LHCN-M2 (cell line): ENCODE data around the gene SIGLEC1. TPM values are rescaled to one million over a fixed set of nuclear protein-coding genes. Genes with fewer than 3 reads are reported as not detected.
A peak's percentile ranks its signal among the peaks of the same experiment; 100 is the strongest.

ENCODE experiments used
- DNase-seq: peaks from one replicate; pipeline ENCODE4 v3.0.0-alpha.2; 2012; ENCODE audit warnings: low read depth
- total RNA-seq: library from RNA; depleted of rRNA; stranded (reverse); fragments of >200 nt; gene quantifications from 2 replicates; pipeline ENCODE4 v1.2.3, GENCODE V29; 2014

SIGLEC1 gene
- total RNA-seq, 1 experiment from 2014 or later: not detected

DNA sequence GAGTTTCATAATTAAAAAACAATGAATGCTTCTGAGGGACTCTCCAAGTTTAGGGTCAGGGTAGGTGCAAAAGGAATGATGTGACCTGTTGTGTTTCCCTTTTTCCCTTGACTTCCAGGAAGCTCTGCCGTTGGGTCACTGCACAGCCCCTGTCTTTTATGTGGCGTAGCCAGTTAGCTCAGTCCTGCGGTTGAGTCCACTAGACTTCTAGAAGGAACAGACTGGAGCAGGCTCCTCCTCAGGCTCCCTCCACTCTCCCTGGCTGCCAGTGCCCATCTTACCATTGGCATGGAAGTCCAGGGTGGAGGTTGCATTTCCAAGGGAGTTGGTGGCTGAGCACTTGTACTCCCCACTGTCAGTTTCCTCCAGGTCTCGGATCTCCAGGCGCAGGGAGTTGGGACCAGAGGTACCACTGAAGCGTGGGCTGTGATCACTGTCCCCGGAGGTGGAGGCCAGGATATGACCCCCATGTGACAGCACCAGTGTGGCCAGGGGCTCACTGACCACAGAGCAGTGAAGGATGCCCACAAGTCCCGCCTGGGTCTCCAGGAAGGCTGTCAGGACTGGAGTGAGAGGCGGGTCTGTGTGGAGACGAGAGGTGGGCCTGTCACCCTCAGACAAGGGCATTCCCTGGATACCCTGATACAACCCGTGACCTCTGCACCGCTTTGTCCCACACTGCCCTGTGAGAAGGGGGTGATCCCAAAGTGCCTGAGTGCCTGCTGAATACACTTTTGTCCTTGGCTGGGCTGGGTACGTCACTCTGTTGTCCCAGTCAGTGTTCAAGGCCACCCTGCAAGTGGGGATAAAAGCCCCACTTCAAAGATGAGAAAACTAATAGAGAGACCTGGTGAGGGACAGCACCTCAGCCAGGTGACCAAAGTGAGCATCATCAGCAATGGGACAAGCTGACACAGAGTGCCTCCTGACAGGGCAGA lies 11.1 kb downstream of the SIGLEC1 start:
- no peak for DNase-seq

DNA sequence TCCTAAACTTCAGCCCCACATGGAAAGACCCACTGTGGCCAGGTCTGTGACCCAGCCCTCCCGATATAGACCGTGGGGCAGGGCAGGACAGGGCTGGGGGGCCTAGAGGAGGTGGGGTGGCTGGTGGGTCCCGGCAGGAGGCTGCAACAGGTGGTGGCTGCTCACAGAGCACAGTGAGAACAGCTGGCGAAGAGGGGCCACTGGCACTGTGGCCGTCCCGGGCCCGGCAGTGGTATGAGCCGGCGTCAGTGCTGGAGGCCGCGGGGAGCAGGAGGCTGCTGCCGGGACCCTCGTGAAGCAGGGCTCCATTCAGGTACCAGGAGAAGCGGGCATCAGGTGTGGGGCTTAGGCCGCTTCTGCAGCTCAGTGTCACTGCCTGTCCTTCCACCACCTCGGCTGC lies 13.4 kb downstream of the SIGLEC1 start:
- DNase-seq: no peak

DNA sequence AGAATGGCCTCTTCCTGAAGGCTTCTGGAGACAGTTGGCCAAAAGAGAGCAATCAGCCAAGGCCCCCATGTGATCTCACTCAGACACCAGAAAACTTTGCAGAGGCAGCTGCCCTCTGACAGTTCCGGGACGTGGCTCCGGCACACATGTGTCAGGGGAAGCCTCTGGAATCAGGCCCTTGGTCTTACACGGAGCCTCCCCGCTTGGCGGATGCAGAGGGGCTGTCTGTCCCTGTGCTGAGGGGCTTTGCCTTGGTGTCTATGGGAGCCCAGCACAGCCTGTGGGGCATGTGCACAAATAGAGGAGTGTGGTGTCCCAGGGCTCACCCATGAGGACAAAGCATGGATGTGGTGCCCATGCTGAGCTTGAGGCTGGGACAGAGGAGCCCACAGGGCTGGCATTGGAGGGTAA lies 13.8 kb downstream of the SIGLEC1 start:
- DNase-seq: no peak

DNA sequence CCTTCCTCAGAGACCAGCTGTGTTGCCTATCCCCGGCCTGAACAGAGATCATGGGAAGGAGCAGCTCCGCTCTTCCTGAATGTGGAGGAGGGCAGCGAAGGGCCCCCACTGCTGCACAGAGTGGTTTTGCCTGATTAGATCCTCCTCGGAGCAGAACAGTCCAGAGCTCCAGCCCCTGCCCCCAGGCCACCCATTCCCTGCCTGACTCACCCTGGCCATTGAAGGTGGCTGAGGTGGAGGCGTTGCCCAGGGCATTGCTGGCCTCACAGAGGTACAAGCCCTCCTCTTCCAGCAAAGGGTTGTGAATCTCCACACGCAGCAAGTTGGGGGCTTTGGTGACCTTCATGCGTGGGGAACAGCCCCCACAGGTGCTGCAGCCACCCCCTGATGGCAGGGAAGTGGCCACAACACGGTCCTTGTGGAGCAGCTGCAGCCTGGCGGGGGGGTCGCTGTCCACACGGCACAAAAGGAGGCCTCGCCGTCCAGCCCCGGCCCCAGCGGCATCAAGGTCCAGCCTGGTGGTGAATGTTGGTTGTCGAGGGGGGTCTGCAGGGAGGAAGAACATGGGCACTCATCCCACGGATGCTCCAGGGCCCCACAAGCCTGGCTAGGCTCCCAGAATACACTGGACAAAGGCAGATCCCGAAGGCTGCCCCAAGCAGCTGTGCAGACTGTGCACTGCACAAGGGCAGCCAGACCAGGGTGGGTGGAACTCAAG lies 14.7 kb downstream of the SIGLEC1 start:
- DNase-seq: no peak

DNA sequence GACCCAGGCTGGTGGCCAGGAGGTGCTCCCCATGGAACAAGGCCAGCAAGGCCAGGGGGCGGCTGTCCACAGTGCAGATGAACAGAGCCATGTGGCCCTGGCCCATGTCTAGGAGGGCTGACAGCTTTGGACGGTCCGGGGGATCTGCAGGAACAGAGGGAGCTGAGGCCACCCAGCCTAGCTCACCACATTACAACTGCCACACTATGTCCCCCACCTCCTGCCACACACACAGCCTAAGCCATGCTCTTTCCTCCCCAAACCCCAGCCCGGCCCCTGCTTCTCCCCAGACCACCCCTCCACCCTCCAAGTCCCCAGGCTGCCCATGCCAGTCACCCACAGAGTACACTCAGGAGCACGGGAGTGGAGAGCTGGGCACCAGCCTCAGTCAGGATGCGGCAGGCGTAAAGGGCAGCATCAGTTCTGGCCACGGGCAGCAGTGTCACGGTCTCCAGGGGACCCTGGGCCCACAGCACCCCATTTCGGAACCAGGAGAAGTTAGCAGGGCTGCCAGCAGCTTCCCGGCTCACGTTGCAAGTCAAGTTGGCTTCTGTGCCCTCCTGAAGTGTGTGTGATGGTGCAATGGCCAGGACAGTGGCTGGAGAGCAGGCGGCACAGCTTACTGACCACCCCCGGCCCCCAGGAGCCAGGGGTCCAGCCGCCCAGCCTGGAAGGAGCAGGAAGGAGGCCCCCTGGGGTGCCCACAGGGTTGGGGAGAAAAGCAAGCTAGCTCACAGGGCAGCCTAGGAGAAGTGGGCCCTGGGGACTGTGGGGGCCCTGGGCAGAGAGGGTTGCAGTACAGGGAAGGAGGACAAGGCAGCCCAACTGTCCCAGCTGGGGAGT lies 15.4 kb downstream of the SIGLEC1 start:
- no peak for DNase-seq

DNA sequence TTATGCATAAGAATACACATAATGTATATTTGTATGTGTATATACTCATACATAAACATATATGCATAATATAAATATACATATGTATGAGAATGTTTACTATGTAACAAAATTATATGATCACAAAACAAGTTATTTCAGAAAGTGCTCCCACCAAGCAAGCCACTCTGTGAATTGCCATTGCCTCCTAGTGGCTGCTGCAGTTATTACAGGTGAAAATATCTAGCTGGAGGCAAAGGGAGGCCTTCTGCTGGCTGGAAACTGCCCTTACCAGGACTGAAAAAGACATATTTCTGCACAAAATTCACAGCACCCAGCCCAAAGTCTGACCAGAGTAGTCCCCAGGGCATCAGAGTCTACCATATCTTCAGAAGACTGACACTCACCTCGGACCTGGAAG lies 16.2 kb downstream of the SIGLEC1 start:
- DNase-seq: no peak

DNA sequence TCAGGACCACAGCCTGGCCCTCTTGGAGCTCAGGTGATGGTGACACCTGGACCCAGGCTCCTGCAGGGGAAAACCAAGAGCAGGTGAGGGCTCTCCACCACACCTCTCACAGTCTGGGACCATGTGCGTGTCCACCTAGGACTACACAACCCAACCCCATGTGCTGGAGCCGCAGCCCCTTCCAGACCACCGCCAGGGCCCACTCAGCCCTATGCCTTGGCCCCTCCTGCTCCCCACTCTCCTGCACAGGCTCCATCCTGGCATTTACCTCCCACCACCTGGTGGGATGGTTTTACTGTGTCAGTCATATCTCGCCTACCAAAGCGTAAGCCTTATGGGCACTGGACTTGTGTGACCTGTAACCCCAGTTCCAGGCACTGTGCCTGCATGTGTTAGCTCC lies 17.5 kb downstream of the SIGLEC1 start:
- DNase-seq: no peak

DNA sequence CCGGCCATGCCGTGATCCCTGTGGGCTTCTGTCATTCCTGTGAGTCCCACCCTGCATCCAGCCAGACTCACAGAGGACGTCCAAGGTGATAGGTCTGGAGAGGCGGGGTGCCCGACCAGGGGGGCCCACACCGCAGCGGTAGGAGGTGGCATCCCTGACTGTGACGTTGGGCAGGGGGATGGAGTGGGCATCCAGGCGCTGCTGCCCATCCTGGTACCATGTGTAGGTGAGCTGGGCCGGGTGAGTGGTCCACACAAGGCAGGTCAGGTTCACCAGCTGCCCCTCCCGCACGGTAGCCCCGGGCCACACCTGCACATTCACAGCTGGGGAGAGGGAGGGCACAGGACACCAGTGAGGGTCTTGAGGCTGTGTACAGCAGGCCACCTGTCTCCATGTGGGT lies 19.0 kb downstream of the SIGLEC1 start:
- DNase-seq: no peak

DNA sequence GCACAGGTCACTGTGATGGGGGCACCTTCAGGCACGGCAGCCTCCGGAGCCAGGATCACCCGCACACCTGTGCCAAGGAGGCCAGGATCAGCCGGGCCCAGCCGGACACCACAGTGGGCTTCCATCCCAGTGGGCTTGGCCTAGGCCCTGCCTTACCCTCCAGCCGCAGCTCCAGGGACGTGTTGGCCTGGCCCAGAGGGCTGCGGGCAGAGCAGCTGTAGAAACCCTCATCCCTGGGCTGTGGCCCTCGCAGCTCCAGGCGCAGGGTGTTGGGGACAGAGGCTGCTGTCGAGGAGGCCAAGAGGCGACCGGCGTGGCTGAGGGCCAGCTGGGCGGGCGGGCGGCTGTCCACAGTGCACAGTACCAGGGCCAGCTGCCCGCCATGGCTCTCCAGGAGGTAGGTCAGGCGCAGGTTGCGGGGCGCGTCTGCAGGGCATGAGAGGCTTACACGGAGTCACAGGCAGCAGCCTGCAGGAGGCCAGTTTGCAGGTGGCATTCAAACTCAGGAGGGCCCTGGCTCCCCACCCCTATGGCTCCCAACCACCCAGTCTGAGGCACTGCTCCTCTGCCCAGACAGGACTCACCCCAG lies 19.6 kb downstream of the SIGLEC1 start:
- DNase-seq: no peak

DNA sequence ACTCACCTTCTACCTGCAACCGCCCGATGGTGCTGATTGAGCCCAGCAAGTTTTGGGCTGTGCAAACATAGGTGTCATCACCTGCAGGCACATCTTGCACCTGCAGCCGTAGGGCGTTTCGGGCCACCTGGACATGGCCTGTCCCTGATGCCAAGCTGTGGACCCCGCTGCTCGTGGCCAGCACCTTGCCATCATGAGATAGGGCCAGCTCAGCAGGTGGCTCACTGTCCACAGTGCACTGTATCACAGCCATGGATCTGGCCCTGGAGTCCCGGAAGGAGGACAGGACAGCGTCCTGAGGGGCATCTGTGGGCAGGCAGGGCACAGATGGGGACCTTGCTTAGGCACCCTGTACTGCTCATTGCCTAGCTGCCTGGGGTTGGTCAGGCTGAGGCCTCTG lies 20.5 kb downstream of the SIGLEC1 start:
- DNase-seq: no peak

DNA sequence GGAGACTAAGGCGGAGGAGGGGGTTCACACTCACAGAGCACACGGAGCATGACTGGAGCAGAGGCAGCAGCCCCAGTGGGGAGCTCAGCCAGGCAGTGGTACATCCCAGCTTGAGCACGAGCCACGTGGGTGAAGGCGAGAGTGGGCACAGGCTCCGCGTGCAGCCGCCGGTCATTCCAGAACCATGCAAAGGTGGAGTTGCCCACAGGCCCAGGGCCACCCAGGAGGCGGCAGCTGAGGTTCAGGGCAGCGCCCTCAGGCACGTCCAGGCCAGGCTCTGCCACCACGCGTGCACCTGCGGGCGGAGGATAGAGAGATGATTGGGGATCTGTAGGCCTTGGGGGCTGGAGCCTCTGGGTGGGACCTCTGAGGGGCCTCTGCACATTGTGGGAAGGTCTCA lies 21.1 kb downstream of the SIGLEC1 start:
- no peak for DNase-seq

DNA sequence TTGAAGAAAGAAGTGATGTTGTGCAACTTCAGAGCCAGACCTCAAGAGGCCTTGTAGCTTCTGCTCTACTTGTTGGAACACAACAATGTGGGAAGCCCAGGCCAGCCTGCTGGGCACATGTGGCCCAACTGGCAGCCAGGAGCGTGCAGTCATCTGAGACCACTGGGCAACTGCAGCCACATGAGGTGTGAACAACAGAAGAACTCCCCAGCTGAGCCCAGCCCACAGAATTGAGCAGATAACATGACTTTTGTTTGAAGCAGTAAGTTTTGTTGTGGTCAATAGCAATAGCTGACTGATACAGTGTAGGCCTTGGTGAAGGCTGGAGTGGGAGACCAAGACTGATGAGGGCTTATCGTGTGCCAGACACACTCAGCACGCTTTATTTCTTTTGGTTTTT lies 22.0 kb downstream of the SIGLEC1 start:
- DNase-seq: no peak

DNA sequence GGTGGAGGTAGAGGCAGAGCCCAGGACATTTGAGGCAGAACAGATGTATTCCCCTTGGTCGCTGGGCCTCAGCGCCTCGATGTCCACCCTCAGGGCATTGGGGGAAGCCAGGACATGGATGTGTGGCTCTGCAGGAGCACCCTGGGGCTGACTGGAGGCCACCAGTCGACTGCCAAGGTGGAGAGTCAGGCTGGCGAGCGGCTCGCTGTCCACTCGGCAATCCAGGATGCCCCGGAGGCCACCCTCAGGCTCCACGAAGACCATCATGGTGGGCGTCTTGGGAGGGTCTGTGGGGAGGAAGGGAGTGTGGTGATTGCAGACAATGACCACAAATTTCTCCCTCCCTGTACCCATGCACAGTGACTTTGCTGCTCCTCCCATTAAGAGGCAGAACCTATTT lies 22.4 kb downstream of the SIGLEC1 start:
- no peak for DNase-seq

DNA sequence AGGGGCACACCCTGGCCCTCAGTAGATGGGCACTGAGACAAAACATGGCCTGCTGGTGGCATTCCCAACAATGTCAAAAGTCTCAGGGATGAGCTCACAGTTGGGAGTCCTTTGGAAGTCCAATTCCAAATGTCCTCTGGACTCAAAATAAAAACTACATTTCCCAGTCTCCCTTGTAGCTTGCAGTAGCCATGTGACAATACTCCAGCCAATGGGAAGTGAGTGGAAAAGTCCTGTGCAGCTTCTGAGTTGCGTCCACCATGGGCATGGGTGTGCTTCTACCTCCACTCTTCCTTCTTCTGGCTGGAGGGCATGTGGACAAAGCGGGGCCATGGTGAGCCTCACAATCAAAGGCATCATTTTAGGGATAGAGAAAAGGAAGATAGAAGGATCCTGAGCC lies 24.7 kb downstream of the SIGLEC1 start:
- peak; percentile 62 for DNase-seq

DNA sequence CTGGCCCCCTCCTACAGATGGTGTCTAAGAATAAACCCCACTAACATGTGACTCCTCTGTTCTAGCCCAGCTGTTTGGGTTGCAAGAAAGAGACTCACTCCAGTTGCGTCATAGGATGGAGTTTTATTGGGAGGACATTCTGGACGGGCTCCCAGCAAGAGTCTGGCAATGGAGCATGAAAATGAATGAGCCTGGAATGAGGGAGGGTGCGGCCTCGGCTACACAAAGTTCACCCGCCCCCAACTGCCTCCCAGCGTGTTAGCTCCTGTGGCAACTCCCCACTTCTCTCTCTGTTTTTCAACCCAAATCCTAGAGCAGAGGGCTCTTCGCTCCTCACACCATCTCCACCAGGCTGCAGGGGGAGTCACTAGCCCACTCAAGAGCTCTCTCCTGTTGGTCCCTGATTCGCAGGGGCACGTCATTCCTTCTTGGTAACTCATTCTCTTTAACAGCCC lies 25.5 kb downstream of the SIGLEC1 start:
- peak; percentile 84 for DNase-seq

DNA sequence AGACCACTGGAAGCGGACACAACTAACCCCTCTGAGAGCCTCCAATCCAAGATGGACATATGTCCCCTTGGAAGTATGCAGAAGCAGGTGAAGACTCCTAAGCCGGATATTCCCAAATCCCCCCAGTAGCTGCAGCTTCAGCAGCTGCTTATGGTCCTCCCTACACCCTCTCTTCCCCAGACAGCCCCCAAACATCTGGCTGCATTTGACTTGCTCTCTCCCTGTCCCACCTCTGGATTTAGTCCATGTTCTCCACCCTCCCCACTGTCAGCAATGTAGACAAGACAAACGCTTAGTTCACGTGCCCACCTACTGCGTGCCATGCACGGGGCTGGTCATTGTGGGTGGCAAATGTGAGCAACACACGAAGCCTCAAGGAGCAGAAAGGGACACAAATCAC lies 26.0 kb downstream of the SIGLEC1 start:
- DNase-seq: no peak

DNA sequence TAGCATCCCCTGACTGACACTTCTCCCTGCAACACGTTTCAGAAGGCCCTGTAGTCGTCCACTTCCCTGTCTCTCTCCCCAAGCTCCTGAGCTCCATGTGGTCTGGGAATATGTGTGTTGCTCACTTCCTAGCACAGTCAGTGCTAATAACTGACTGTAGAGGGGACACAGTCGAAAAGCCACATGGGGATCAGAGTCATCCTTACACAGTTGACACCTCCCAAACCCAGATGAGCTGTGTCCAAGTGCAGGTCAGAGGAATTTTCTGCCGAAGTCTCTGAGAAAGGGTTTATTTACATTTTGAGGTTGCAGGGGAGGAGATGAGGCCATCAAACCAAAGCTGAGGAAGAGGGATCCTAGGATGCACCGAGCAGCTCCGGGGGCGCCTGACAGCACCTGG lies 27.1 kb downstream of the SIGLEC1 start:
- no peak for DNase-seq

DNA sequence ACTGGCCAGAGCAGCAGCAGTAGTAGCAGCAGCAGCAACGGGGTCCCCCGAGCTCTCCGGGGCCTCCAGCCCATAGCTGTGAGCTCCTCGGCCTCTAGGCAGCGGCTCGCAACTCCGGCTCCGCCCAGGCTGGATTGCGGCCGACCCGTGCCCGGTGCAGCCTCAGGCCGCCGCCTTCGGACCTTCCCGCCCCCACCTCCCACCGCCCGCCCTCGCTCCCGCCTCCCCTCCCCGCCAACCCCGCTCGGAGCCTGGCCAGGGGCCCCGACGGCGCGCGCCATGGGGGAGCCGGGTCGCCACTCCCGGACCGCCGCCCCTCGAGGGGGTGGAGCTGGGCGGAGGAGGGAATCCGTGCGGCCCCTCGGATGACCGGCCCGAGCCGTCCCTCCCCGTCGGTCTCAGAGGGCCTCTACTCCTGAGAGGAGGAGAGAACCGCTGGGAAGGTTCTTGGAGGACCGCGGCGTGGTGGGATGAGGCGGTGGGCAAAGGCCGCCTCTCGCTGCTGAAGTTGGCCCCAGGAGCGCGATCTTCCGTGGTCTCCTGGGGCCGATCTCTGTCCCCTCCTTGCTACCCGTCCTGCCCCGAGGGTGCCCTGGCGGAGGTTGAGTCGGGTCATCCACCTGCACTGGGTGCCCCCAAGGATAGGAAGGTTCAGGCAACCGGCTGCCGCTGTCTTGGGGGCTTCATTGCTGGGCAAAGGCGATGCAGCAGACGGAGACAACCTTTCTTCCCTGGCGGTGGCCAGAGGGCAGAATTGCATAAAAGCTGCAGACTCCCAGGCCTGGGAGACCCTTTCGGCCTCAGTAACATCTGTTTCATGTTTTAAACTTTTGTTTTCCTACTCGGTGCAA lies 30.2 kb downstream of the SIGLEC1 start, which contains the start of gene ADAM33:
Gene ADAM33 (minus strand): TSS at position 80 of the 851 bp plus-strand sequence. CDS start 6 bp downstream, at position 74.
- DNase-seq: no peak

DNA sequence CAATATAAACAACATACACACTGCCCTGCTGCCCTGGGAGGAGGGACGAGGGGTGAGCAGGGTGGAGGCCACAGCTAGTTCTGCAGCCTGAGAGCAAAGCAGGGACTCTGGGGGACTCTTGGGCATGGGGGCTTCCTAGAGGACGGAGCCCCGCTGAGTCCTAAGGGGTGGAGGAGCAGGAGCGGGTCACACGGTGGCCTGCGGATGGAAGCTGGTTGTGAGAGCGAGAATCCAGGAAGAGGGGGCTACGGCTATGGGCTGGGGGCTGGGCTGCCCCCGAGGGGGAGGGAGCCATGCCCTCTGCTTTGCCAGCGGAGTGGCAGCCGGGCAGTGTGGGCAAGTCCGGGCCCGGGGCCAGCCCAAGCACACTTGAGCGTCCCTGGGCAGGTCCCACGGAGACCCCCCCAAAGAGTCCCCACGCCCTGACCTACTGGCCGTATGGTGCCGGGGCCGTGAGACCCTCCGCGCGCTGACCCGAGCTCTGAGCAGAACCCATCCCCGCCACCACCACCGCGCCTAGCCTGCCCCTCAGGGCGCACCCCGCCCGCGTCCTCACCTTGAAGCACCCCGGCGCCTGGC lies 31.0 kb downstream of the SIGLEC1 start:
- no peak for DNase-seq
